Adipocyte (in vitro differentiated cells): ENCODE measurements around the gene PDZRN4.

Experiments
- DNase-seq: peaks from one replicate; pipeline ENCODE4 v3.0.0-alpha.2; 2015; ENCODE audit warnings: low read depth
- H3K27me3 ChIP-seq: replicated peaks from 2 replicates; pipeline ENCODE4 v1.7.0; 2013; ENCODE audit warnings: mild to moderate bottlenecking, low read length, moderate library complexity; ENCODE audit not compliant: control insufficient read depth, insufficient read depth
- H3K36me3 ChIP-seq: 2 replicates; pipeline ENCODE4 v1.7.0; 2013; ENCODE audit warnings: low read length, mild to moderate bottlenecking, moderate library complexity; ENCODE audit not compliant: control insufficient read depth, insufficient read depth, severe bottlenecking
- H3K4me1 ChIP-seq: 2 replicates; pipeline ENCODE4 v1.7.0; 2013; ENCODE audit warnings: mild to moderate bottlenecking, low read length, moderate library complexity; ENCODE audit not compliant: control insufficient read depth, insufficient read depth
- H3K4me3 ChIP-seq: 2 replicates; pipeline ENCODE4 v1.7.0; 2013; ENCODE audit warnings: mild to moderate bottlenecking, low read length, moderate library complexity
- H3K9ac ChIP-seq: 2 replicates; pipeline ENCODE4 v1.7.0; 2013; ENCODE audit warnings: mild to moderate bottlenecking, low read length, moderate library complexity
- H3K9me3 ChIP-seq: 2 replicates; pipeline ENCODE4 v1.7.0; 2013; ENCODE audit warnings: mild to moderate bottlenecking, low read length, moderate library complexity; ENCODE audit not compliant: control insufficient read depth

The PDZRN4 gene

DNA sequence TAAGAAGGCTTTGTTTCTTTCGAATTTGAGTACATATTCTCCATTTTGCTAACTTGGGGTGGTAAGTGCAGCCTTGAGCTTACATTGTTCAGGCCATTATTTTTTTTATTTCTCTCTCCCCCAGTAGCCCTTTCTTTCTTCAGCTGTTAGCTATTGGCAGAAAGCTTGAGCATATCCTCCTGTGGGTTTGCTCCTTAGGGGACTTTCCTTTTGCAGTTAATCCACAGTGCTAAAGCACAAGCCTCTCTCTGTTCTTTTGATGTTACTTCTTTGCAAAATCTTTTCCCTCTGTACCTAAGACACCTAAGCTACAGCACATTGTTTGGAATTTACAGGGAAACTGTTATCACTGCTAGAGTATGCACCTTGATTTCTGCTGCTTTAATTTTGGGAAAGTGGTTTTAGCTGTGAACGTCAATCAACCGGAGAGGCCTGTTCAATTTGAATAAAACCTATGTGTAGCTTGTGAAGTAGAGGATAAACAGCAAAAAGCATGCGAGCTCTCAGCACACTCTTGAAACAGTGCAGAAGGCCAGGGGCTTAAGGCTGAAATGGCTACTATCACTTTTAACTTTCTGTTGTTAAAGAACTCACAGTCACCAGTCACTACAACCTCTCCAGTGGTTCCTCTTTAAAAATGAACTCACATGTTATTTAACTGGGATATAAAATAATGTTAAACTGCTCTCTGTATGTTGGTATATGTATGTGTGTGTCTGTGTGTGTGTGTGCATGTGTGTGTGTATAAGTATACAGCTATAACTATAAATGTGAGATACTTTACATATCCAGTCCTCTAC lies 139.2 kb downstream of the PDZRN4 start:
- H3K4me3 ChIP-seq, result no peak overlapping the region
- H3K27me3 ChIP-seq, result no peaks in the 10 kb centered on the region
- no peaks in the 10 kb centered on the region for H3K9me3 ChIP-seq
- H3K9ac ChIP-seq, result no peak overlapping the region
- no peaks in the 10 kb centered on the region for H3K4me1 ChIP-seq
- DNase-seq, result no peak
- H3K36me3 ChIP-seq, result no peaks in the 10 kb centered on the region

DNA sequence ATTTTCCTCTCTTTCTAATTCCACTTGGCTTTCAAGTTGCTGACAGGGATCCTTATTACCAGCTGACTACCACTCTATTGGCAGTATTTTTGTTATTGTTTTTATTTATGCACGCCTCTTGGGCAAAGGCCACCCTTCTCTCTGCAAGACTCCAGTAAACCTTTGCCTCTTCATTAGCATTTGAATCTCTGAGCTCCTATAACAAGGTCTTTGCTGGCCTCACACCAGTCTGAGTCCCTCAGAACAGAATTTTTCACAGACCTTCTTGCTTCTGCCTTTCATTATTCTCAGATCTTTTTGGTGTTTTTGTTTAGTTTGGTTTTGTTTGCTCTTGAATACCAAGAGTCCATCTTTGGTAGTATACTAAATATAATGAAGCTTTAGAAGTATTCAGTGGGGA lies 145.9 kb downstream of the PDZRN4 start:
- Histone ChIP-seq H3K9me3 (no peaks in the 10 kb centered on the region), H3K36me3 (no peaks in the 10 kb centered on the region), H3K4me3 (no peak overlapping the region), H3K4me1 (no peaks in the 10 kb centered on the region), H3K27me3 (no peaks in the 10 kb centered on the region), H3K9ac (no peak overlapping the region)
- no peak for DNase-seq

GRCh38 chr12:41334390-41334789 lies 146.3 kb downstream of the PDZRN4 start:
- no peak overlapping the region for H3K4me3 ChIP-seq
- no peaks in the 10 kb centered on the region for H3K27me3 ChIP-seq
- DNase-seq, result no peak
- H3K4me1 ChIP-seq, result no peaks in the 10 kb centered on the region
- no peak overlapping the region for H3K9ac ChIP-seq
- H3K36me3 ChIP-seq, result no peaks in the 10 kb centered on the region
- H3K9me3 ChIP-seq, result no peaks in the 10 kb centered on the region

DNA sequence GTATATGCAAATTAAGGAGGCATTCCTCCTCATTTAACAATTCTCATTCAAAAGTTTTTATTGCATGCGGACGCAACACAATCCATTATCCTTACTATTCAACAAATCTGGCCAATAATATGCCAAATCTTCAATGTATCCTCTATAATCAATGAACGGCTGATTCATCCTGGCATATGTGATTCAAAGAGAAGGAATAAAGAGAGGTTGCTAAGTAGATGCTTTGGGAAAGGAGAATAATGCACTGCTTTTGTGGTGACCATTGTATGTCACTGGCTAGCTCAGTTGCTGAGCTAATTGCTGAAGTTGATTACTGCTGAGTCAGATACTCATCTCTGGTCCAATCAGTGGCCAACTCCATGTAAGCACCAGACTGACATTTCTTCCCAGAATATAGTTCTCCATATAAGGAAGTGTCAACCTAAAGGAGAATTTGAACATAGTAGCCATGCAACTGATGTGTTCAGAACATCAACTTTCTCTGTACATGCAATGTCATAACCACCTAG lies 148.0 kb downstream of the PDZRN4 start:
- Histone ChIP-seq H3K4me3 (no peak overlapping the region), H3K36me3 (no peaks in the 10 kb centered on the region), H3K4me1 (no peaks in the 10 kb centered on the region), H3K9me3 (no peaks in the 10 kb centered on the region), H3K9ac (no peak overlapping the region), H3K27me3 (no peaks in the 10 kb centered on the region)
- DNase-seq, result no peak

DNA sequence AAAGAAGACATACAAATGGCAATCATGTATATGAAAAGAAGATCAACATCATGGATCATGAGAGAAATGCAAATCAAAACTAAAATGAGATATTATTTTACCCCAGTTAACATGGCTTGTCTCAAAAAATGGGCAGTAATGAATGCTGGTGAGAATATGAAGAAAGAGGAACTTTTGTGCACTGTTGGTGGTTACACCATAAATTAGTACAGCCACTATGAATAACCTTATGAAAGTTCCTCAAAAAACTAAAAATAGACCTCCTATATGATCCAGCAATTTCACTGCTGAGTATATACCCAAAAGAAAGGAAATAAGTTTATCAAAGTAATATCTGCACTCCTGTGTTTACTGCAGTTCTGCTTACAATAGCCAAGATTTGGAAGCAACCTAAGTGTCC lies 151.7 kb downstream of the PDZRN4 start:
- H3K27me3 ChIP-seq, result no peaks in the 10 kb centered on the region
- no peak overlapping the region for H3K9ac ChIP-seq
- no peak overlapping the region for H3K4me3 ChIP-seq
- no peaks in the 10 kb centered on the region for H3K36me3 ChIP-seq
- peaks cover 5% of the 10 kb centered on the region for H3K9me3 ChIP-seq
- H3K4me1 ChIP-seq, result no peaks in the 10 kb centered on the region
- no peak for DNase-seq

GRCh38 chr12:41344776-41345470 lies 156.8 kb downstream of the PDZRN4 start:
- H3K27me3 ChIP-seq, result no peaks in the 10 kb centered on the region
- H3K4me1 ChIP-seq, result no peaks in the 10 kb centered on the region
- no peaks in the 10 kb centered on the region for H3K36me3 ChIP-seq
- peaks cover 5% of the 10 kb centered on the region for H3K9me3 ChIP-seq
- no peak for DNase-seq
- no peak overlapping the region for H3K9ac ChIP-seq
- no peak overlapping the region for H3K4me3 ChIP-seq

GRCh38 chr12:41348198-41348597 lies 160.1 kb downstream of the PDZRN4 start:
- no peaks in the 10 kb centered on the region for H3K4me1 ChIP-seq
- H3K9ac ChIP-seq, result no peak overlapping the region
- DNase-seq, result no peak
- H3K4me3 ChIP-seq, result no peak overlapping the region
- no peaks in the 10 kb centered on the region for H3K27me3 ChIP-seq
- H3K36me3 ChIP-seq, result no peaks in the 10 kb centered on the region
- peaks cover 8% of the 10 kb centered on the region for H3K9me3 ChIP-seq

- peaks cover 4% of the 10 kb centered on the region for H3K9me3 ChIP-seq
- no peaks in the 10 kb centered on the region for H3K4me1 ChIP-seq
- no peaks in the 10 kb centered on the region for H3K27me3 ChIP-seq
- H3K4me3 ChIP-seq, result no peak overlapping the region
- no peak overlapping the region for H3K9ac ChIP-seq
- no peaks in the 10 kb centered on the region for H3K36me3 ChIP-seq
- no peak for DNase-seq
Observed at GRCh38 chr12:41356181-41356580, 168.1 kb downstream of the PDZRN4 start.

- DNase-seq, result no peak
- Histone ChIP-seq H3K9me3 (no peaks in the 10 kb centered on the region), H3K4me1 (no peaks in the 10 kb centered on the region), H3K36me3 (no peaks in the 10 kb centered on the region), H3K9ac (no peak overlapping the region), H3K4me3 (no peak overlapping the region), H3K27me3 (no peaks in the 10 kb centered on the region)
Observed at GRCh38 chr12:41361738-41362137, 173.6 kb downstream of the PDZRN4 start.

- Histone ChIP-seq H3K9ac (no peak overlapping the region), H3K4me1 (no peaks in the 10 kb centered on the region), H3K9me3 (no peaks in the 10 kb centered on the region), H3K36me3 (no peaks in the 10 kb centered on the region), H3K4me3 (no peak overlapping the region), H3K27me3 (no peaks in the 10 kb centered on the region)
- DNase-seq, result no peak
Observed at GRCh38 chr12:41362510-41362909, 174.4 kb downstream of the PDZRN4 start.

- peaks cover 1% of the 10 kb centered on the region for H3K9me3 ChIP-seq
Observed at GRCh38 chr12:41362931-41363330, 174.8 kb downstream of the PDZRN4 start.

More at GRCh38 chr12:41362931-41363330, 174.8 kb downstream of the PDZRN4 start:
- H3K4me3 ChIP-seq, result no peak overlapping the region
- no peaks in the 10 kb centered on the region for H3K4me1 ChIP-seq
- no peak overlapping the region for H3K9ac ChIP-seq
- no peaks in the 10 kb centered on the region for H3K36me3 ChIP-seq
- H3K27me3 ChIP-seq, result no peaks in the 10 kb centered on the region
- no peak for DNase-seq
